ENCODE results near the gene EIF6. TPM values are rescaled to one million over a fixed set of nuclear protein-coding genes. Genes with fewer than 3 reads are reported as not detected.
"Not testable (repeated sequence)": the region's sequence is repeated elsewhere in the genome, so short reads cannot be mapped to it uniquely, and the experiment has no call there.

Gene EIF6
- polyA plus RNA-seq, 4 donors, result 186 to 394 (median 284) TPM

DNA sequence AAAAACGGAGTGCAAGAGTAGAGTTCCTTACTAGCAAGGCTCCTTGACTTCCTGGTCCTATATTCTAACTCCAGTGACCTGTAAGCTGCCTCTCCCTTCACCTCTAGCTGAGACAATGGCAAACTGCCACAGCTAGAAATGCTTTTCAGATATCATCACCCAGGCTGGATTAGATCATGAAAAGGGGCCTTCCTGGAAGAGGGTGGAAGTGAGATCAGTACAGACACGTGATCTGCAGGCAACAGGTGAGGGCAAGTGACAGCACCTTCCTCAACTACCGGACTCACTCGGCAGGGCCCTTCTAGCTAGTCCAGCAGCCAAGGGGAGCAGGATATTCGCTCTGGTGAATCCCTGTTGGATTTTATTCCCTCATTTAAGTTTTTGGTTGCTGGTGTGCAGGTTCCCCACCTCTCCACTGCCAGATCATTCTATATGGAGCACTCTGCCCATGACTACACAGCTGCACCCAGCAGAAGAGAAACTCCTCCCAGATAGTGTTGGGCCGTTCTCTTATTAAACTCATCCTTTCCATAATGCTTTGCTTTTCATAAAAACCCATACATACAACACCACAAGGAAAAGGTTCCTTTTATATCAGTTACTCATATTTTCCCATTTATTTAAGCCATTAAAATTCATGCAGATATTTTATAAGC, 34.1 kb upstream of the EIF6 start:
- WGBS, 3 donors, result 15 to 58% (median 37%) methylated on average over 6 of the region's 6 CpGs
- no peak for FAIRE-seq

DNA sequence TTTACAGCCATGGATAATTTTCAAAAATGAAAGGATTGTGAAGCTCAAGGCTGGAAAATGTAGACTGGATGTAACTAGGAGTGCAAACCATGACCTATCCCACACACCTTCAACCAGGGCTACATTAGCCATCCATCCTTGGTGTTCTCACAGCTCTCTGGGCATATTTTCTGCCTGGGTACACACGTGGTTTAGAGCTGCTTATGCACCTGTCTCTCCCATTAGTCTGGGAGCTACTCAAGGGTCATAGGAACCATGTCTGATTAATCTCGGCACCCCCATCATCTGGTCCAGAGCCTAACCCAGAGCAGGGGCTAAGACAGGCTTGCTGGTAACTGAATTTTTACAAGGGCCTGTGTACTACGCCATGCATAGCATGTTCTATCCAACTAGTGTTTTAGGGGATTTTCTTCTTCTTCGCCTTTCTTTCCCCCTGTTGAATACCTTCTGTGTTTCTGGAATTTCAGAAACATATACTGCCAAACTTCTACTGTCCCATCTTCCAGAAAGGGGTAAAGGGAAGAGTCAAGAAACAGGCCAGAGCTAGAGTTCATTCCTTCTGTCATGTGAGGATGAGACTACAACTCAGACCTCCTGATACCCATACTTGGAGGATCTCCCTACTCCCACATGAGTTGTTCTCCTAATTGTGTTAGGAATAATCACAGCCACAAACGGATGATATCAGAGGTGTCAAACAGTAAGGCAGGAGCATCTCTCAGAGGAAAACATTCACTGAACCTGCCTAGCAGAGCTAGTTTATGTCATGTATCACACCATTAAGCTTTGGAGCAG, 33.0 kb upstream of the EIF6 start:
- Histone ChIP-seq H3K4me1 (ENCODE audit: control insufficient read depth in 3 of 3, insufficient read depth in 2 of 3, low read depth in 1 of 3, low read length in 2 of 3) (peaks cover 3 to 41% (median 3%) of the 10 kb centered on the region in 3 donors), H3K9me3 (ENCODE audit: control insufficient read depth in 2 of 2, insufficient read depth in 1 of 2, low read depth in 1 of 2, low read length in 1 of 2) (no peaks in the 10 kb centered on the region), H3K4me3 (ENCODE audit: low read depth in 1 of 3, low read length in 3 of 3) (no peak overlapping the region), H3K27me3 (ENCODE audit: control insufficient read depth in 3 of 3, insufficient read depth in 3 of 3, low read length in 3 of 3) (no peaks in the 10 kb centered on the region), H3K36me3 (ENCODE audit: control insufficient read depth in 3 of 3, insufficient read depth in 2 of 3, low read depth in 1 of 3, low read length in 3 of 3) (peaks cover 0 to 12% (median 0%) of the 10 kb centered on the region in 3 donors), H3K27ac (ENCODE audit: low read depth in 1 of 3, low read length in 2 of 3) (peak overlapping the region; percentile 86 to 96 (median 87))
- FAIRE-seq (no peak), DNase-seq (no peak)
- 63 to 83% (median 74%) methylated on average over 5 of the region's 5 CpGs for WGBS, 3 donors

More for the DNA sequence above, 34.1 kb upstream of the EIF6 start:
- DNase-seq, result peak; percentile 90 to 97
- Histone ChIP-seq H3K36me3 (ENCODE audit: control insufficient read depth in 3 of 3, insufficient read depth in 2 of 3, low read depth in 1 of 3, low read length in 3 of 3) (peaks cover 0 to 9% (median 0%) of the 10 kb centered on the region in 3 donors), H3K27me3 (ENCODE audit: control insufficient read depth in 3 of 3, insufficient read depth in 3 of 3, low read length in 3 of 3) (no peaks in the 10 kb centered on the region), H3K4me3 (ENCODE audit: low read depth in 1 of 3, low read length in 3 of 3) (no peak overlapping the region), H3K4me1 (ENCODE audit: control insufficient read depth in 3 of 3, insufficient read depth in 2 of 3, low read depth in 1 of 3, low read length in 2 of 3) (peaks cover 3 to 41% (median 3%) of the 10 kb centered on the region in 3 donors), H3K9me3 (ENCODE audit: control insufficient read depth in 2 of 2, insufficient read depth in 1 of 2, low read depth in 1 of 2, low read length in 1 of 2) (no peaks in the 10 kb centered on the region), H3K27ac (ENCODE audit: low read depth in 1 of 3, low read length in 2 of 3) (peak overlapping the region; percentile 86 to 96 (median 87))

- Histone ChIP-seq H3K36me3 (ENCODE audit: control insufficient read depth in 3 of 3, insufficient read depth in 2 of 3, low read depth in 1 of 3, low read length in 3 of 3) (peaks cover 0 to 14% (median 0%) of the 10 kb centered on the region in 3 donors), H3K4me3 (ENCODE audit: low read depth in 1 of 3, low read length in 3 of 3) (no peak overlapping the region), H3K9me3 (ENCODE audit: control insufficient read depth in 2 of 2, insufficient read depth in 1 of 2, low read depth in 1 of 2, low read length in 1 of 2) (no peaks in the 10 kb centered on the region), H3K27ac (ENCODE audit: low read depth in 1 of 3, low read length in 2 of 3) (no peak overlapping the region), H3K4me1 (ENCODE audit: control insufficient read depth in 3 of 3, insufficient read depth in 2 of 3, low read depth in 1 of 3, low read length in 2 of 3) (peaks cover 3 to 41% (median 3%) of the 10 kb centered on the region in 3 donors), H3K27me3 (ENCODE audit: control insufficient read depth in 3 of 3, insufficient read depth in 3 of 3, low read length in 3 of 3) (no peaks in the 10 kb centered on the region)
- no peak for FAIRE-seq
- WGBS, 3 donors, result 91 to 95% (median 91%) methylated on average over 2 of the region's 2 CpGs
- peak in 1 of 2 donors; percentile 37 for DNase-seq
Measured at GRCh38 chr20:35316086-35316485, 31.5 kb upstream of the EIF6 start.

DNA sequence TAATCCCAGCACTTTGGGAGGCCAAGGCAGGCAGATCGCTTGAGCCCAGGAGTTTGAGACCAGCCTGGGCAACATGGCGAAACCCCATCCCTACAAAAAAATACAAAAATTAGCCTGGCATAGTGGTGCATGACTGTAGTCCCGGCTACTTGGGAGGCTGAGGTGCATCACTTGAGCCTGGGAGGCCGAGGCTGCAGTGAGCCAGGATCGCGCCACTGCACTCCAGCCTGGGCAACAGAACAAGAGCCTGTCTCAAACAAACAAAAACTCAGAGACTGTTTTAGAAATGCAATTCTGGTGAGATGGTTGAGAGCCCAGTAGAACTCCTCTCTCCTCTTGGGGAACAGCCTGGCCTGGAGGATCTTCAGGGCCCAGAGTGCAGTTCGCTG, 31.1 kb upstream of the EIF6 start:
- not testable (repeated sequence) for H3K27ac ChIP-seq (ENCODE audit: low read depth in 1 of 3, low read length in 2 of 3); H3K4me3 ChIP-seq (ENCODE audit: low read depth in 1 of 3, low read length in 3 of 3); H3K27me3 ChIP-seq (ENCODE audit: control insufficient read depth in 3 of 3, insufficient read depth in 3 of 3, low read length in 3 of 3); DNase-seq; FAIRE-seq; H3K9me3 ChIP-seq (ENCODE audit: control insufficient read depth in 2 of 2, insufficient read depth in 1 of 2, low read depth in 1 of 2, low read length in 1 of 2)
- Histone ChIP-seq H3K4me1 (ENCODE audit: control insufficient read depth in 3 of 3, insufficient read depth in 2 of 3, low read depth in 1 of 3, low read length in 2 of 3) (peaks cover 3 to 38% (median 3%) of the 10 kb centered on the region in 3 donors), H3K36me3 (ENCODE audit: control insufficient read depth in 3 of 3, insufficient read depth in 2 of 3, low read depth in 1 of 3, low read length in 3 of 3) (peaks cover 0 to 14% (median 0%) of the 10 kb centered on the region in 3 donors)
- 93 to 98% (median 95%) methylated on average over 7 of the region's 7 CpGs for WGBS, 3 donors

GRCh38 chr20:35314816-35315631, 30.5 kb upstream of the EIF6 start:
- DNase-seq, result no peak
- no peaks in the 10 kb centered on the region for H3K9me3 ChIP-seq (ENCODE audit: control insufficient read depth in 2 of 2, insufficient read depth in 1 of 2, low read depth in 1 of 2, low read length in 1 of 2)
- peaks cover 3 to 32% (median 3%) of the 10 kb centered on the region in 3 donors for H3K4me1 ChIP-seq (ENCODE audit: control insufficient read depth in 3 of 3, insufficient read depth in 2 of 3, low read depth in 1 of 3, low read length in 2 of 3)
- H3K36me3 ChIP-seq (ENCODE audit: control insufficient read depth in 3 of 3, insufficient read depth in 2 of 3, low read depth in 1 of 3, low read length in 3 of 3), result peaks cover 0 to 14% (median 0%) of the 10 kb centered on the region in 3 donors
- no peaks in the 10 kb centered on the region for H3K27me3 ChIP-seq (ENCODE audit: control insufficient read depth in 3 of 3, insufficient read depth in 3 of 3, low read length in 3 of 3)
- H3K4me3 ChIP-seq (ENCODE audit: low read depth in 1 of 3, low read length in 3 of 3), result no peak overlapping the region
- FAIRE-seq, result no peak
- no peak overlapping the region for H3K27ac ChIP-seq (ENCODE audit: low read depth in 1 of 3, low read length in 2 of 3)
- 75 to 90% (median 86%) methylated on average over 3 of the region's 3 CpGs for WGBS, 3 donors

- H3K4me3 ChIP-seq (ENCODE audit: low read depth in 1 of 3, low read length in 3 of 3), result no peak overlapping the region
- H3K4me1 ChIP-seq (ENCODE audit: control insufficient read depth in 3 of 3, insufficient read depth in 2 of 3, low read depth in 1 of 3, low read length in 2 of 3), result peaks cover 0 to 9% (median under 1%) of the 10 kb centered on the region in 3 donors
- no peaks in the 10 kb centered on the region for H3K9me3 ChIP-seq (ENCODE audit: control insufficient read depth in 2 of 2, insufficient read depth in 1 of 2, low read depth in 1 of 2, low read length in 1 of 2)
- DNase-seq (no peak), FAIRE-seq (no peak)
- WGBS, 3 donors, result 73 to 79% (median 76%) methylated on average over 1 of the region's 1 CpG
- no peak overlapping the region for H3K27ac ChIP-seq (ENCODE audit: low read depth in 1 of 3, low read length in 2 of 3)
- H3K27me3 ChIP-seq (ENCODE audit: control insufficient read depth in 3 of 3, insufficient read depth in 3 of 3, low read length in 3 of 3), result no peaks in the 10 kb centered on the region
- peaks cover 0 to 27% (median 0%) of the 10 kb centered on the region in 3 donors for H3K36me3 ChIP-seq (ENCODE audit: control insufficient read depth in 3 of 3, insufficient read depth in 2 of 3, low read depth in 1 of 3, low read length in 3 of 3)
Measured at GRCh38 chr20:35312318-35312717, 27.7 kb upstream of the EIF6 start.

GRCh38 chr20:35311822-35312221, 27.2 kb upstream of the EIF6 start:
- peaks cover 0 to 11% (median 0%) of the 10 kb centered on the region in 3 donors for H3K4me1 ChIP-seq (ENCODE audit: control insufficient read depth in 3 of 3, insufficient read depth in 2 of 3, low read depth in 1 of 3, low read length in 2 of 3)
- DNase-seq (no peak), FAIRE-seq (no peak)
- no peaks in the 10 kb centered on the region for H3K9me3 ChIP-seq (ENCODE audit: control insufficient read depth in 2 of 2, insufficient read depth in 1 of 2, low read depth in 1 of 2, low read length in 1 of 2)
- no peaks in the 10 kb centered on the region for H3K27me3 ChIP-seq (ENCODE audit: control insufficient read depth in 3 of 3, insufficient read depth in 3 of 3, low read length in 3 of 3)
- H3K36me3 ChIP-seq (ENCODE audit: control insufficient read depth in 3 of 3, insufficient read depth in 2 of 3, low read depth in 1 of 3, low read length in 3 of 3), result peaks cover 0 to 30% (median 0%) of the 10 kb centered on the region in 3 donors
- no peak overlapping the region for H3K4me3 ChIP-seq (ENCODE audit: low read depth in 1 of 3, low read length in 3 of 3)
- H3K27ac ChIP-seq (ENCODE audit: low read depth in 1 of 3, low read length in 2 of 3), result no peak overlapping the region
- WGBS, 3 donors, result 77 to 91% (median 84%) methylated on average over 5 of the region's 5 CpGs

DNA sequence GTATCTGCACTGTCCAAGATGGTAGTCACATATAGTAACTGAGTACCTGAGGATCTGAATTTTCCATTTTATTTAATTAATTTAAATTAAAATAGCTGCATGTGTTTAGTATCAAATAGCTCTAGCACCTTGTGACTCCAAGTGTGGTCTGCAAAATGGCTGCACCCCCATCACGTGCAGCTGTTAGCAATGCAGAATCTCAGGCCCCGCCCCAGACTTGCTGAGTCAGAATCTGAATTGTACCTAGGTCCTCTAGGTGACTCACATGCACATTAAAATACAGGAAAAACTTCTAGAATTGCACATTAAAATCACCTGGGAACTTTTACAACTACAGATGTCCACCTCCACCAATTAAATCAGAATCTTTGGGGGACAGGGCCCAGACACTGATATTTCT, 26.8 kb upstream of the EIF6 start:
- FAIRE-seq, result no peak
- peaks cover 0 to 16% (median 0%) of the 10 kb centered on the region in 3 donors for H3K4me1 ChIP-seq (ENCODE audit: control insufficient read depth in 3 of 3, insufficient read depth in 2 of 3, low read depth in 1 of 3, low read length in 2 of 3)
- DNase-seq, result peak in 1 of 2 donors; percentile 58
- no peaks in the 10 kb centered on the region for H3K9me3 ChIP-seq (ENCODE audit: control insufficient read depth in 2 of 2, insufficient read depth in 1 of 2, low read depth in 1 of 2, low read length in 1 of 2)
- H3K27ac ChIP-seq (ENCODE audit: low read depth in 1 of 3, low read length in 2 of 3), result no peak overlapping the region
- WGBS, 3 donors, result 46 to 78% (median 62%) methylated on average over 2 of the region's 2 CpGs
- H3K4me3 ChIP-seq (ENCODE audit: low read depth in 1 of 3, low read length in 3 of 3), result no peak overlapping the region
- no peaks in the 10 kb centered on the region for H3K27me3 ChIP-seq (ENCODE audit: control insufficient read depth in 3 of 3, insufficient read depth in 3 of 3, low read length in 3 of 3)
- peaks cover 0 to 34% (median 0%) of the 10 kb centered on the region in 3 donors for H3K36me3 ChIP-seq (ENCODE audit: control insufficient read depth in 3 of 3, insufficient read depth in 2 of 3, low read depth in 1 of 3, low read length in 3 of 3)

All from small intestine (tissue), 7 donors.